Caco-2 (cell line): ENCODE measurements around the gene PPM1H. TPM values are rescaled to one million over a fixed set of nuclear protein-coding genes. Genes with fewer than 3 reads are reported as not detected.
"Not testable (repeated sequence)": the region's sequence is repeated elsewhere in the genome, so short reads cannot be mapped to it uniquely, and the experiment has no call there.

Experiments
- BruUV-seq: library from RNA; stranded (reverse); fragments of 400-500 nt; replicated peaks from 2 replicates; lab custom pipeline; 2021; lab: Mats Ljungman, UMichigan
- CTCF ChIA-PET: fragments of 300-600 bp; sonication (Branson Sonifier 250); formaldehyde crosslinking; loops from one replicate; lab custom pipeline; 2022; ENCODE audit warnings: antibody characterized with exemption; lab: Charles Lee
- POLR2A ChIA-PET: fragments of 300-600 bp; sonication (Branson Sonifier 250); formaldehyde crosslinking; loops from one replicate; lab custom pipeline; 2022; ENCODE audit warnings: antibody characterized with exemption; lab: Charles Lee
- DNase-seq, 2 experiments: peaks; one replicate each; pipeline versions ENCODE4 v3.0.0 to v3.0.0-alpha.2; 2020 to 2022
- H3K27me3 ChIP-seq: replicated peaks from 2 replicates; pipeline ENCODE4 v1.6.0; 2011; ENCODE audit warnings: low read length; ENCODE audit not compliant: control insufficient read depth, insufficient read depth
- H3K36me3 ChIP-seq: 2 replicates; pipeline ENCODE4 v1.5.1; 2011; ENCODE audit warnings: low read length; ENCODE audit not compliant: control insufficient read depth, insufficient read depth
- H3K4me1 ChIP-seq: fragments of 250-450 bp; sonication (Bioruptor Pico); 2 replicates; pipeline ENCODE4 v1.5.1; 2020; ENCODE audit warnings: mild to moderate bottlenecking
- H3K4me3 ChIP-seq: 2 replicates; pipeline ENCODE4 v1.5.1; 2011; ENCODE audit warnings: low read depth, mild to moderate bottlenecking, control low read depth, low read length
- H3K9me3 ChIP-seq: fragments of 250-450 bp; sonication (Bioruptor Pico); 2 replicates; pipeline ENCODE4 v1.5.1; 2020; ENCODE audit warnings: mild to moderate bottlenecking, moderate library complexity
- H3K27ac Mint-ChIP-seq: one replicate; pipeline ENCODE4 v1.8.0; 2022; ENCODE audit warnings: mixed read lengths; ENCODE audit not compliant: unreplicated experiment
- H3K27me3 Mint-ChIP-seq: one replicate; pipeline ENCODE4 v1.8.0; 2022; ENCODE audit warnings: mixed read lengths; ENCODE audit not compliant: insufficient read depth, unreplicated experiment
- H3K36me3 Mint-ChIP-seq: one replicate; pipeline ENCODE4 v1.8.0; 2022; ENCODE audit warnings: mild to moderate bottlenecking, mixed read lengths; ENCODE audit not compliant: insufficient read depth, unreplicated experiment
- H3K4me1 Mint-ChIP-seq: one replicate; pipeline ENCODE4 v1.8.0; 2022; ENCODE audit warnings: low read depth, mixed read lengths; ENCODE audit not compliant: unreplicated experiment
- H3K4me3 Mint-ChIP-seq: one replicate; pipeline ENCODE4 v1.8.0; 2022; ENCODE audit warnings: mild to moderate bottlenecking, moderate library complexity, mixed read lengths; ENCODE audit not compliant: unreplicated experiment
- H3K9me3 Mint-ChIP-seq: one replicate; pipeline ENCODE4 v1.8.0; 2022; ENCODE audit warnings: mixed read lengths; ENCODE audit not compliant: unreplicated experiment
- intact Hi-C: fragments of 100-400 bp; cut with micrococcal nuclease; formaldehyde crosslinking; loops from one replicate; pipeline ENCODE4 v1.10.0; 2022; ENCODE audit not compliant: unreplicated experiment
- total RNA-seq: library from RNA; stranded (reverse); gene quantifications from 2 replicates; pipeline ENCODE4 v1.2.3, GENCODE V29; 2022
- TF ChIP-seq, protein P1 (sequence below), 2 experiments: fragments of 200-600 bp in 1 of 2; IDR thresholded peaks; 1 replicate in 1 of 2; 2 replicates in 1 of 2; pipeline versions ENCODE4 v1.5.1 to v1.8.0; 2011 to 2022; ENCODE audit warnings: antibody characterized with exemption in 1 of 2, control low read depth in 1 of 2, inconsistent platforms in 1 of 2, low read depth in 1 of 2, low read length in 1 of 2, mild to moderate bottlenecking in 1 of 2, moderate library complexity in 1 of 2; ENCODE audit not compliant: insufficient read depth in 1 of 2, severe bottlenecking in 1 of 2, unreplicated experiment in 1 of 2

Gene PPM1H
- total RNA-seq, 1 experiment from 2014 or later, result 151 TPM

DNA sequence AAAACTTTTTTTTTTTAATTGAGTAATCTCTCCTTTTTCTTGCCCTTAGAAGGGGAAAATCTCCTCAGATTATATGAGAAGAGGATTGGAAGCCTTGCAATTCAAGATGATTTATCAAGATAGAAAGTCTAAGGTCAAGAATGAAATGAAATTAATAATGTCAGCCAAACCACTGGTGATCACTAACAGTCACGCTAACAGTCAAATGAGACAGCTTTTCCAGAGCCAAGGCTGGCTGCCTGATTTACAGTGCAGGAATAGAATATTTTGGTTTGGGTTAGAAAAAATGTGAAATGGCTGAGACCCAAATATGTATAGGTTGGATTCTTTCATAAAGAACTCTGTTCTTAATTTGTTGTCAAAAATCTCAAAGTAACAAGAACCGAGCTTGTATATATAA, 204.3 kb downstream of the PPM1H start:
- DNase-seq, result no peak
- POLR2A ChIA-PET, result no interaction called here
- intact Hi-C loops, result no loop called here
- TF ChIP-seq, protein P1, sequence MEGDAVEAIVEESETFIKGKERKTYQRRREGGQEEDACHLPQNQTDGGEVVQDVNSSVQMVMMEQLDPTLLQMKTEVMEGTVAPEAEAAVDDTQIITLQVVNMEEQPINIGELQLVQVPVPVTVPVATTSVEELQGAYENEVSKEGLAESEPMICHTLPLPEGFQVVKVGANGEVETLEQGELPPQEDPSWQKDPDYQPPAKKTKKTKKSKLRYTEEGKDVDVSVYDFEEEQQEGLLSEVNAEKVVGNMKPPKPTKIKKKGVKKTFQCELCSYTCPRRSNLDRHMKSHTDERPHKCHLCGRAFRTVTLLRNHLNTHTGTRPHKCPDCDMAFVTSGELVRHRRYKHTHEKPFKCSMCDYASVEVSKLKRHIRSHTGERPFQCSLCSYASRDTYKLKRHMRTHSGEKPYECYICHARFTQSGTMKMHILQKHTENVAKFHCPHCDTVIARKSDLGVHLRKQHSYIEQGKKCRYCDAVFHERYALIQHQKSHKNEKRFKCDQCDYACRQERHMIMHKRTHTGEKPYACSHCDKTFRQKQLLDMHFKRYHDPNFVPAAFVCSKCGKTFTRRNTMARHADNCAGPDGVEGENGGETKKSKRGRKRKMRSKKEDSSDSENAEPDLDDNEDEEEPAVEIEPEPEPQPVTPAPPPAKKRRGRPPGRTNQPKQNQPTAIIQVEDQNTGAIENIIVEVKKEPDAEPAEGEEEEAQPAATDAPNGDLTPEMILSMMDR (IDR thresholded peaks at IDR 0.05; ENCODE audit: insufficient read depth in 1 of 2, low read depth in 1 of 2, low read length in 1 of 2, severe bottlenecking in 1 of 2, unreplicated experiment in 1 of 2), result no peak
- Mint-ChIP-seq H3K36me3 (peaks cover 84% of the 10 kb centered on the region), H3K27ac (no peak overlapping the region), H3K4me1 (peaks cover 50% of the 10 kb centered on the region), H3K4me3 (no peak overlapping the region), H3K9me3 (no peaks in the 10 kb centered on the region), H3K27me3 (no peaks in the 10 kb centered on the region)
- no peak overlapping the region for H3K4me3 ChIP-seq
- no peaks in the 10 kb centered on the region; the same call in 1 of the 2 replicates for H3K36me3 ChIP-seq
- no peaks in the 10 kb centered on the region for H3K27me3 ChIP-seq
- no TSS peak for BruUV-seq
- peaks cover 65% of the 10 kb centered on the region for H3K4me1 ChIP-seq
- CTCF ChIA-PET, result no interaction called here
- H3K9me3 ChIP-seq, result no peaks in the 10 kb centered on the region

DNA sequence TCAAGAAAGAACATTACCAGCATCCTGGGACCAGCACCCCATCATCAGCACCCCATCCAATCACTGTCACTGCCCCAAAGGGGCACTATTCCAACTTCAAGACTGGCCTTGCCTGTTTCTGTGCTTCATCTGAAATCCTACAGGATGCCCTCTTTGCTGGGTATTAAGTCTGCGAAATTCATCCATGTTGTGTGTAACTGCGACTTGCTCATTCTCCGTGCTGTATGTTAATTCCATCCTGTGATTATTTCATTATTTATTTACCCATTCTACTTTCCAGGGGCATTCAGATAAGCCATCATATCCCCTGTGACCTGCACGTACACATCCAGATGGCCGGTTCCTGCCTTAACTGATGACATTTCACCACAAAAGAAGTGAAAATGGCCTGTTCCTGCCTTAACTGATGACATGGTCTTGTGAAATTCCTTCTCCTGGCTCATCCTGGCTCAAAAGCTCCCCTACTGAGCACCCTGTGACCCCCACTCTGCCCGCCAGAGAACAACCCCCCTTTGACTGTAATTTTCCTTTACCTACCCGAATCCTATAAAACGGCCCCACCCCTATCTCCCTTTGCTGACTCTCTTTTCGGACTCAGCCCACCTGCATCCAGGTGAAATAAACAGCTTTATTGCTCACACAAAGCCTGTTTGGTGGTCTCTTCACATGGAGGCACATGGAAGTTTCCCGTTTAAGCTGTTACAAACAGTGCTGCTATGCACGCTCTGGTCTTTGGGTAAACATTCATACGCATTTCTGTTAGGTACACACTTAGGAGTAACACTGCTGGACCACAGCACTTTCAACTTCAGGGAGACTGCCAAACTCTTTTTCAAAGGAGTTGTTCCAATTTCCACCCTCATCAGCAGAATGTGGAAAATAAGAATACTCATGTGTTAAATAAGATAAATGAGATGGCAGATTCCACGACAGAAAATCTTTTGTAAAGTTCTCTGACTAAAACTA, 205.1 kb downstream of the PPM1H start:
- H3K27me3 Mint-ChIP-seq, H3K4me3 ChIP-seq, CTCF ChIA-PET, POLR2A ChIA-PET, DNase-seq, H3K4me3 Mint-ChIP-seq, H3K9me3 ChIP-seq, BruUV-seq, H3K36me3 ChIP-seq, H3K27me3 ChIP-seq, H3K9me3 Mint-ChIP-seq: not testable (repeated sequence)
- intact Hi-C loops, result loop anchor here (2.0 kb wide), 1 partner anchor 65 kb away; no protein-coding TSS in a partner anchor
- H3K36me3 Mint-ChIP-seq, result peaks cover 76% of the 10 kb centered on the region
- H3K4me1 ChIP-seq, result peaks cover 72% of the 10 kb centered on the region
- H3K4me1 Mint-ChIP-seq, result peaks cover 51% of the 10 kb centered on the region
- peak overlapping the region; percentile 87 for H3K27ac Mint-ChIP-seq

DNA sequence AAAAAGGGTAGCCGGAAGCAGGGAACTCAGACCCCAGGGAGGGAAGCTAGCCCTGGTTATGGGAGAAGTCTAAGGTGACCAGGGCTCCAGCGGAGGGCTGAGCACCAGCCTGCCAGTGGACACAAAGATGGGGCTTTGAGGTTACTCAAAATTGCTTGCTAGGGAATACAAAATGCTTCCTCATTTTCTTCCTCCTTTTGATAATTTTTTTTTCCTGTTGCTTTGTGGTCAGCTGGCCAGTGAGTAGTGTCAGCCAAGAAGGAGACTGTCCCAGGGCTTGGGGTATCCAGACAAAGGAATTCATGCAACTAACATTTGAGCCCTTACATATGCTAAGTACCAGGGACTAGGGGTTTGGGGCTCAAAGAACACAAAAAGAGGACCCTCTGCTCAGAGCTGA, 206.2 kb downstream of the PPM1H start:
- no peaks in the 10 kb centered on the region for H3K27me3 Mint-ChIP-seq
- no peaks in the 10 kb centered on the region for H3K9me3 Mint-ChIP-seq
- ChIA-PET CTCF (no interaction called here), POLR2A (no interaction called here)
- intact Hi-C loops, result loop anchor here (2.0 kb wide), 1 partner anchor 66 kb away; no protein-coding TSS in a partner anchor
- Histone ChIP-seq H3K27me3 (no peaks in the 10 kb centered on the region), H3K9me3 (no peaks in the 10 kb centered on the region), H3K36me3 (no peaks in the 10 kb centered on the region; the same call in 1 of the 2 replicates), H3K4me3 (no peak overlapping the region), H3K4me1 (peaks cover 83% of the 10 kb centered on the region)
- H3K4me3 Mint-ChIP-seq, result no peak overlapping the region
- peak overlapping the region; percentile 87 for H3K27ac Mint-ChIP-seq
- no TSS peak for BruUV-seq
- no peak for DNase-seq
- peaks cover 55% of the 10 kb centered on the region for H3K4me1 Mint-ChIP-seq
- TF ChIP-seq, protein P1 (IDR thresholded peaks at IDR 0.05; ENCODE audit: insufficient read depth in 1 of 2, low read depth in 1 of 2, low read length in 1 of 2, severe bottlenecking in 1 of 2, unreplicated experiment in 1 of 2), result no peak
- H3K36me3 Mint-ChIP-seq, result peaks cover 74% of the 10 kb centered on the region
